Middle frontal gyrus (tissue), 1 donor: Measurements from ENCODE around the gene CELF4.

Source experiments
- DNase-seq: peaks from one replicate; pipeline ENCODE4 v3.0.0-alpha.2; 2015; ENCODE audit warnings: low spot score; ENCODE audit errors: extremely low spot score

Gene CELF4

GRCh38 chr18:37327063-37327577, 238.5 kb downstream of the CELF4 start:
- DNase-seq = no peak

- peak; percentile 26 for DNase-seq
These were observed 243.0 kb downstream of the CELF4 start for GRCh38 chr18:37322492-37323035.

GRCh38 chr18:37321582-37322491, 243.8 kb downstream of the CELF4 start:
- no peak for DNase-seq

GRCh38 chr18:37320317-37320716, 245.3 kb downstream of the CELF4 start:
- DNase-seq = no peak

- DNase-seq = no peak
These were observed 246.9 kb downstream of the CELF4 start for GRCh38 chr18:37318360-37319355.

- DNase-seq = no peak
These were observed 248.1 kb downstream of the CELF4 start for GRCh38 chr18:37317486-37317885.

- DNase-seq = no peak
These were observed 249.1 kb downstream of the CELF4 start for GRCh38 chr18:37316468-37316867.

GRCh38 chr18:37315935-37316334, 249.7 kb downstream of the CELF4 start:
- DNase-seq = no peak

- no peak for DNase-seq
These were observed 251.1 kb downstream of the CELF4 start for GRCh38 chr18:37314534-37314933.

- no peak for DNase-seq
These were observed 252.0 kb downstream of the CELF4 start for GRCh38 chr18:37313624-37314023.

GRCh38 chr18:37309861-37310260, 255.7 kb downstream of the CELF4 start:
- DNase-seq = no peak

- DNase-seq = no peak
These were observed 256.5 kb downstream of the CELF4 start for GRCh38 chr18:37309059-37309458.

- no peak for DNase-seq
These were observed 258.4 kb downstream of the CELF4 start for GRCh38 chr18:37307181-37307580.

- DNase-seq = no peak
These were observed 259.2 kb downstream of the CELF4 start for GRCh38 chr18:37306432-37306831.

- DNase-seq = no peak
These were observed 260.5 kb downstream of the CELF4 start for GRCh38 chr18:37305066-37305465.

GRCh38 chr18:37304012-37304680, 261.5 kb downstream of the CELF4 start:
- DNase-seq = peak; percentile 25

- DNase-seq = no peak
These were observed 262.6 kb downstream of the CELF4 start for GRCh38 chr18:37303009-37303408.

- no peak for DNase-seq
These were observed 263.1 kb downstream of the CELF4 start for GRCh38 chr18:37302519-37302918.

- DNase-seq = peak; percentile 66
These were observed 265.9 kb downstream of the CELF4 start for GRCh38 chr18:37299471-37300304.

GRCh38 chr18:37298816-37299215, 266.8 kb downstream of the CELF4 start:
- no peak for DNase-seq
